Measurements from ENCODE around the gene SKIDA1.

DNA sequence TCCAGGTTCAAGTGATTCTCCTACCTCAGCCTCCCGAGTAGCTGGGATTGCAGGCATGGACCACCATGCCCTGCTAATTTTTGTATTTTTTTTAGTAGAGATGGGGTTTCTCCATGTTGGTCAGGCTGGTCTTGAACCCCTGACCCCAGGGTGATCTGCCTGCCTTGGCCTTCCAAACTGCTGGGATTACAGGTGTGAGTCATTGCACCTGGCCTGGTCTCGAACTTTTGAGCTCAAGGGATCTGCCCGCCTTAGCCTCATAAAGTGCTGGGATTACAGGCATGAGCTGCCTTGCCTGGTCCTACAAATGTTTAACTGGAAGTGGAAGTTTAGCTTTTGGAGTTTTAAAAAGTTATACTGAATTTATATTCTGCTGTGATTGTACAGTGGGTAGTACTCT lies 11.4 kb upstream of the SKIDA1 start:
- TF ChIP-seq, protein P1, sequence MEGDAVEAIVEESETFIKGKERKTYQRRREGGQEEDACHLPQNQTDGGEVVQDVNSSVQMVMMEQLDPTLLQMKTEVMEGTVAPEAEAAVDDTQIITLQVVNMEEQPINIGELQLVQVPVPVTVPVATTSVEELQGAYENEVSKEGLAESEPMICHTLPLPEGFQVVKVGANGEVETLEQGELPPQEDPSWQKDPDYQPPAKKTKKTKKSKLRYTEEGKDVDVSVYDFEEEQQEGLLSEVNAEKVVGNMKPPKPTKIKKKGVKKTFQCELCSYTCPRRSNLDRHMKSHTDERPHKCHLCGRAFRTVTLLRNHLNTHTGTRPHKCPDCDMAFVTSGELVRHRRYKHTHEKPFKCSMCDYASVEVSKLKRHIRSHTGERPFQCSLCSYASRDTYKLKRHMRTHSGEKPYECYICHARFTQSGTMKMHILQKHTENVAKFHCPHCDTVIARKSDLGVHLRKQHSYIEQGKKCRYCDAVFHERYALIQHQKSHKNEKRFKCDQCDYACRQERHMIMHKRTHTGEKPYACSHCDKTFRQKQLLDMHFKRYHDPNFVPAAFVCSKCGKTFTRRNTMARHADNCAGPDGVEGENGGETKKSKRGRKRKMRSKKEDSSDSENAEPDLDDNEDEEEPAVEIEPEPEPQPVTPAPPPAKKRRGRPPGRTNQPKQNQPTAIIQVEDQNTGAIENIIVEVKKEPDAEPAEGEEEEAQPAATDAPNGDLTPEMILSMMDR (IDR thresholded peaks at IDR 0.05), result no peak
- no peak for TF ChIP-seq POLR2A (IDR thresholded peaks at IDR 0.05)
